Hair follicle dermal papilla cell (primary cell): ENCODE results near the gene PHLDB2. TPM values are rescaled to one million over a fixed set of nuclear protein-coding genes. Genes with fewer than 3 reads are reported as not detected.

Experiments
- total RNA-seq: library from RNA; depleted of rRNA; stranded (reverse); fragments of >200 nt; gene quantifications from 2 replicates; pipeline ENCODE4 v1.2.3, GENCODE V29; 2012

PHLDB2 gene
- 49.7 and 52.6 TPM in 2 replicates for total RNA-seq

GRCh38 chr3:111859061-111859973 lies at the start of gene PHLDB2:
Gene PHLDB2 (plus strand): TSS chr3:111859265. CDS start chr3:111884078, 24,813 bp downstream.

GRCh38 chr3:111978583-111979433 lies 119.7 kb downstream of the PHLDB2 start, which contains the start of gene ABHD10:
Gene ABHD10 (plus strand): TSS chr3:111979026. CDS start chr3:111979062, 36 bp downstream.

GRCh38 chr3:111998636-111999483 lies 139.8 kb downstream of the PHLDB2 start, which contains the start of gene TAGLN3:
Gene TAGLN3 (plus strand): TSS chr3:111998922. CDS start chr3:111999423, 501 bp downstream.

Other genes with a start within 250 kb of the PHLDB2 start
- gene PLCXD2, start 184.6 kb upstream of the PHLDB2 start, total RNA-seq, result 0.65 and 0.73 TPM in 2 replicates
- 20.9 and 24.5 TPM in 2 replicates for gene ABHD10, start 119.8 kb downstream of the PHLDB2 start, total RNA-seq
- 0.16 and 0.36 TPM in 2 replicates for gene TAGLN3, start 139.7 kb downstream of the PHLDB2 start, total RNA-seq
- gene TMPRSS7, start 175.5 kb downstream of the PHLDB2 start, total RNA-seq, result not detected in 2 replicates
- 1.3 and 2.7 TPM in 2 replicates for gene C3orf52, start 227.1 kb downstream of the PHLDB2 start, total RNA-seq